Mucosa of gallbladder (tissue), 1 donor: ENCODE data around the gene INTS15. TPM values are rescaled to one million over a fixed set of nuclear protein-coding genes. Genes with fewer than 3 reads are reported as not detected.
"Not testable (repeated sequence)": the region's sequence is repeated elsewhere in the genome, so short reads cannot be mapped to it uniquely, and the experiment has no call there.

Experiments used
- DNase-seq: peaks from one replicate; pipeline ENCODE4 v3.0.0-alpha.2; 2020; ENCODE audit warnings: low spot score
- total RNA-seq: library from RNA; stranded (reverse); gene quantifications from one replicate; pipeline ENCODE4 v1.2.1, GENCODE V29; 2021
- donor health status: DM: no; HTN: no; CAD: no.

Gene INTS15
- total RNA-seq, 1 donor from 2014 or later, result 32.1 TPM

DNA sequence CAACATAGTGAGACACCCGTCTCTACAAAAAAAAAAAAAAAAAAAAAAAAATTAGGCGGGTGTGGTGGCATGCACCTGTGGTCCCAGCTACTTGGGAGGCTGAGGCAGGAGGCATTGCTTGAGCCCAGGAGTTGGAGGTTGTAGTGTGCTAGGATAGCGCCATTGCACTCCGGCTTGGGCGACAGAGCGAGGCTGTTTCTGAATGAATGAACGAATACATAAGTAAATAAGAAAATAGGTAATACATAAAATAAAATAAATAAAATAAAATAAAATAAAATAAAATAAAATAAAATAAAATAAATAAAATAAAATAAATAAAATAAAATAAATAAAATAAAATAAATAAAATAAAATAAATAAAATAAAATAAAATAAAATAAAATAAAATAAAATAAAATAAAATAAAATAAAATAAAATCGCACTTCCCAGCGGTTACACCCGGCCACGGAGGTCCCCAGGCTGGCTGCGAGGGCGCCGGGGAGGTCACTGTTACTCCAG, 12.9 kb upstream of the INTS15 start:
- not testable (repeated sequence) for DNase-seq

- DNase-seq, result peak; percentile 87
Measured at GRCh38 chr7:6577369-6578113, 12.3 kb upstream of the INTS15 start, which contains the start of gene ZDHHC4. ZDHHC4 (plus strand) TSS chr7:6577454; CDS start chr7:6580562, 3,108 bp downstream.

GRCh38 chr7:6578114-6579084, 11.4 kb upstream of the INTS15 start:
- no peak for DNase-seq

- DNase-seq, result no peak
Measured at GRCh38 chr7:6579446-6579845, 10.4 kb upstream of the INTS15 start.

GRCh38 chr7:6585746-6586432, 3.9 kb upstream of the INTS15 start:
- DNase-seq, result not testable (repeated sequence)

- DNase-seq, result no peak
Measured at GRCh38 chr7:6588566-6588965, 1.3 kb upstream of the INTS15 start.

- no peak for DNase-seq
Measured at GRCh38 chr7:6589151-6589828, 531 bp upstream of the INTS15 start.

DNA sequence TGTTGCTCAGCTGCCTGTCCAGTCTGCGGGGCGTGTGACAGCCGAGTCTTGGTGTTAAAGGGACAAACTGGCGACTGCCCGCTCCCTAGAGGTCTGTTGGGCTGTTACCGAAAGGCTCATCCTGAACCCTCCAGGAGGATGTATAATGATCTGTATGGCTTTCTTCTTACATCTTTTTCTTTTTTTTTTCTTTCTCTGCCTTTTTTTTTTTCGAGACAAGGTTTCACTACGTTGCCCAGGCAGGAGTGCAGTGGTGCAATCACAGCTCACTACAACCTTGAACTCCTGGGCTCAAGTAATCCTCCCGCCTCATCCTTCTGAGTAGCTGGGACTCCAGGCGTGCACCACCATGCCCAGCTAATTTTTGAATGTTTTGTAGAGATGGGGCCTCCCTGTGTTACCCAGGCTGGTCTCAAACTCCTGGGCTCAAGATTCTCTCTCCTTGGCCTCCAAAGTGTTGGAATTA, 857 bp downstream of the INTS15 start:
- DNase-seq, result no peak

- no peak for DNase-seq
Measured at GRCh38 chr7:6600093-6600492, 10.3 kb downstream of the INTS15 start.

- no peak for DNase-seq
Measured at GRCh38 chr7:6604458-6604857, 14.6 kb downstream of the INTS15 start.

DNA sequence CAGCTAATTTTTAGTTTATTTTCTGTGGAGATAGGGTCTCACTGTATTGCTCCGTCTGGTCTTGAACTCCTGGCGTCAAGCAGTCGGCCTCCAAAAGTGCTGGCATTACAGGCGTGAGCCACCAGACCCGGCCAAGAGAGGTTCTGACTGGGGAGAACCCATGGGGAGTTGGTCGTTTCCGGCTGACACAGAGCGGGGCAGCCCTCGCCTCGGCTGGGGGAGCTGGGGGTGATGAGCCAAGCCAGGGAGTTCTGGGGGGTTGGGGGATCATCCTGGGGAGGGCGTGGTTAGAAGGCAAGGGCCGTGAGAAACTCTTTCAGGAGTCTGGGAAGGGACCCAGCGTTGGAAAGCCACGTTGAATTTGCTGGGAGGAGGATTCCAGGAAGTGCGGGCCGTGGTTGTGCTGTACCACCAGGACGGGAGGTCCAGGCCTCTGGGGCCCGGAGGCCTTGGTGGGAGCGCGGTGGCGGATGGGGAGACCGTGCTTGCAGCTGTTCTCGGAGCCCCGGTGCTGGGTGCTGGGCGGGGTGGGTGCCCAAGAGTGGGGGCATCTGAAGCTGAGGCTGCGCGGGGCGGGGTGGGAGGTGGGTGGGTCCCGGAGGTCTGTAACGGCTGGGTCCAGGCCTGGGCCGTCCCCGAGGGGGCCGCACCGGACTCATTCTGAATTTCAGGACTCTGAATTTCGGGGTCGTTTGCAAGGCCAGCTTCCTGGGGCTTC, 17.2 kb downstream of the INTS15 start:
- no peak for DNase-seq

- DNase-seq, result no peak
Measured at GRCh38 chr7:6607651-6608051, 17.8 kb downstream of the INTS15 start.

DNA sequence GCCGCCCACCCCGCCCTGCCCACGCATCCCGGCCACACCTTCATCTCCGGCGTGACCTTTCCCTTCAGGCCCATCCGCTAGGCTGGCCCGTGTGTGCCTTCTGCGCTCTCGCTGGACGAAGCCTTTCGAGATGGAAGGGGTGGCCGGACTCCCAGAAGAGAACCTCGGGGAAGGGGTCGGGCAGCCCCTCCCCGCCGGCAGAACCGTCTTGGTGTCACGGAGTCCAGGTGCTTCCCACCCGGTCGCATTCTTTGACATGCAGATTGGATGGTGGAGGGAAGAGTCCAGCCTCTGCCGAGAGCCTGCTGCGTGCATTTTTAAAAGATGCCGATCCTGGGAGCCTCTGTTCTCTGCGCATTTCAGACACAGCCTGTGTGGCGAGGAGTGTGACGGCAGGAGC, 18.3 kb downstream of the INTS15 start:
- DNase-seq, result no peak

DNA sequence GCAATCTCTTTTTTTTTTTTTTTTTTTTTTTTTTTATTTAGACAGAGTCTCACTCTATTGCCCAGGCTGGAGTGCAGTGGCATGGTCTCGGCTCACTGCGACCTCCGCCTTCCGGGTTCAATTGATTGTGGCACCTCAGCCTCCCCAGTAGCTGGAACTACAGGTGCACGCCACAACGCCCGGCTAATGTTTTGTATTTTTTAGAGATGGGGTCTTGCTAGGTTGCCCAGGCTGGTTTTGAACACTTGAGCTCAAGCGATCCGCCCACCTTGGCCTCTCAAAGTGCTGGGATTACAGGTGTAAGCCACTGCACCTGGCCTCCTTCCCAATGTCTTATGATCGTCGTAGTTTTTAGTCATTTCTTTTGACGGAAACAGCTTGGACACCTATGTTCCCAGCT, 19.0 kb downstream of the INTS15 start:
- DNase-seq, result no peak

DNA sequence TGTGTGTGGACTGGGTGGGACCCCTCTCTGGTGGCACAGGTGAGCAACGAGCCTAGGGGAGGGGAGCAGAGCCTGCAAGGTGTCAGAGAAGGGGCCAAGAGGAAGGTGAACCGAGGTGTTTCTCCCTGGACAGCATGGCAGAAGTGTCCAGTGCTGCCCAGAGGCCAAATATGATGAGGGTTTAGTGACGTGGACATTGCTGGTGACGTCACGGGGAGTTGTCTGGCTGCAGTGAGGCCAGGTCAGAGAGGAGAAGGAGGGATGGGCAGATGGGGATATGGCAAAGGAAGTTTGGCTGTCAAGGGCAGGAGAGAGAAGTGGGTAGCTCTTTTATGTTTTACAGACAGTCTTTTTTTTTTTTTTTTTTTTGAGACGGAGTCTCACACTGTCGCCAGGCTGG, 23.0 kb downstream of the INTS15 start:
- no peak for DNase-seq

DNA sequence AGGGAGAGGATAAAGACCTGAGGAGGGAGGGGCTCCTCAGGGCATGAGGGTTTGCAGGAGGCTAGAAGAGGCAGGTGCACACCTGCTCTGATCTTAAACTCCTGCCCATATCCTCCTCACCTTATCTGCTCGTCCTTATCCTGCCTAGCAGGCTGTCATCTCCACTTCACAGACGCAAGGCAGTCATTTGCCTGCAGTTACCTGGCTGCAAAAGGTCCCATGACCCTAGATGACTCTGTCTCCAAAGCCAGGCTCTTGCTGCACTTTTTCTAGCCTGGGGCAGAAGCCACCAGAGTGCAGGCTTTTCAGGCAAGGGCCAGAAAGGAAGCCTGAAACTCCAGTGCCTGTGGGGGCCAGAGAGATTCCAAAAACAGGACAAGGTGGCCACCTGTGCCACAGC, 23.9 kb downstream of the INTS15 start:
- no peak for DNase-seq

- no peak for DNase-seq
Measured at GRCh38 chr7:6614953-6615722, 25.3 kb downstream of the INTS15 start, which contains the start of gene ZNF853. ZNF853 (plus strand) TSS chr7:6615610; CDS start chr7:6616175, 565 bp downstream.

- no peak for DNase-seq
Measured at GRCh38 chr7:6615723-6616555, 26.1 kb downstream of the INTS15 start.
